A549 (cell line): ENCODE measurements around the gene PPM1H. TPM values are rescaled to one million over a fixed set of nuclear protein-coding genes. Genes with fewer than 3 reads are reported as not detected.

Experiments used
- ATAC-seq, 2 experiments: fragments of 200-7000 bp in 1 of 2; fragments of >200 bp in 1 of 2; cut with Nextera tagmentation in 1 of 2; cut with Tn5 transposase in 1 of 2; 3 replicates each; pipeline versions ENCODE4 v1.8.0 to v1.9.1; 2018 to 2020; ENCODE audit warnings: mild to moderate bottlenecking in 1 of 2, moderate library complexity in 1 of 2
- CTCF ChIA-PET: fragments of 300-600 bp; sonication (Branson Sonifier 250); formaldehyde crosslinking; extraction: SDS; loops from one replicate; lab custom pipeline; 2021; ENCODE audit warnings: antibody characterized with exemption, inconsistent platforms; lab: Yijun Ruan, JAX
- POLR2A ChIA-PET: fragments of 350-600 bp; formaldehyde crosslinking; extraction: SDS; loops from one replicate; lab custom pipeline; 2021; ENCODE audit warnings: antibody characterized with exemption, inconsistent platforms; lab: Yijun Ruan, JAX
- DNase-seq, 2 experiments: peaks; one replicate each; pipeline versions ENCODE4 v3.0.0 to v3.0.0-alpha.2; 2011 to 2016; ENCODE audit warnings: low read depth in 1 of 2, low spot score in 1 of 2
- FAIRE-seq: peaks from 2 replicates; lab custom pipeline; 2011; peaks lifted over from hg19 to GRCh38; lab: Jason Lieb, UNC
- H3K27ac ChIP-seq, 2 experiments: fragments of >200 bp; sonication (Bioruptor Twin); formaldehyde crosslinking; 3 replicates each; pipeline ENCODE4 v1.5.1; 2016 to 2017
- H3K4me1 ChIP-seq: fragments of >200 bp; sonication (Bioruptor Twin); formaldehyde crosslinking; 3 replicates; pipeline ENCODE4 v1.6.1; 2016
- H3K4me2 ChIP-seq: fragments of >200 bp; sonication (Bioruptor Twin); formaldehyde crosslinking; 3 replicates; pipeline ENCODE4 v1.6.1; 2016
- H3K4me3 ChIP-seq: fragments of >200 bp; sonication (Bioruptor Twin); formaldehyde crosslinking; 3 replicates; pipeline ENCODE4 v1.5.1; 2016
- H3K9me3 ChIP-seq: fragments of >200 bp; sonication (Bioruptor Twin); formaldehyde crosslinking; 3 replicates; pipeline ENCODE4 v1.6.1; 2016
- ATOH8 ChIP-seq: fragments of 250-450 bp; sonication (Bioruptor Pico); IDR thresholded peaks from 2 replicates; pipeline ENCODE4 v1.5.0; 2020; ENCODE audit warnings: low read depth, mild to moderate bottlenecking, moderate library complexity
- BCL3 ChIP-seq: fragments of >200 bp; sonication (Bioruptor Twin); formaldehyde crosslinking; IDR thresholded peaks from 3 replicates; pipeline ENCODE4 v1.6.1; 2016
- CEBPB ChIP-seq, 2 experiments: fragments of >200 bp in 1 of 2; sonication (Bioruptor Twin) in 1 of 2; formaldehyde crosslinking in 1 of 2; IDR thresholded peaks; 2 replicates each; pipeline ENCODE4 v1.6.1; 2012 to 2016
- CHD4 ChIP-seq: fragments of 200-600 bp; sonication (generic); IDR thresholded peaks from 2 replicates; pipeline ENCODE4 v1.6.1; 2016; ENCODE audit warnings: antibody characterized with exemption, mild to moderate bottlenecking, borderline replicate concordance
- CTCF ChIP-seq: fragments of >200 bp; sonication (Bioruptor Twin); formaldehyde crosslinking; IDR thresholded peaks from 3 replicates; pipeline ENCODE4 v1.5.1; 2016
- ELK1 ChIP-seq: fragments of 150-350 bp; IDR thresholded peaks from 2 replicates; pipeline ENCODE4 v1.6.1; 2014; ENCODE audit warnings: low read depth, mild to moderate bottlenecking, low read length
- ESRRA ChIP-seq: fragments of 150-350 bp; IDR thresholded peaks from 2 replicates; pipeline ENCODE4 v1.6.1; 2014; ENCODE audit warnings: mild to moderate bottlenecking, low read length, borderline replicate concordance
- FOSL2 ChIP-seq, 2 experiments: fragments of 450-650 bp in 1 of 2; fragments of >200 bp in 1 of 2; sonication (Bioruptor Twin) in 1 of 2; formaldehyde crosslinking; IDR thresholded peaks; 2 replicates each; pipeline versions ENCODE4 v1.5.0 to v1.6.1; 2016 to 2020; ENCODE audit warnings: mild to moderate bottlenecking in 1 of 2, moderate library complexity in 1 of 2
- GATA3 ChIP-seq: IDR thresholded peaks from 2 replicates; pipeline ENCODE4 v1.6.1; 2012; ENCODE audit warnings: borderline replicate concordance
- HDAC2 ChIP-seq: fragments of 200-600 bp; sonication (generic); IDR thresholded peaks from 2 replicates; pipeline ENCODE4 v1.6.1; 2016
- HMGXB4 ChIP-seq: fragments of 250-450 bp; sonication (Bioruptor Pico); IDR thresholded peaks from 2 replicates; pipeline ENCODE4 v1.5.0; 2021; ENCODE audit warnings: mild to moderate bottlenecking, moderate library complexity, borderline replicate concordance
- HOXB5 ChIP-seq: fragments of 250-450 bp; sonication (Bioruptor Pico); IDR thresholded peaks from 2 replicates; pipeline ENCODE4 v1.5.0; 2020; ENCODE audit warnings: mild to moderate bottlenecking, moderate library complexity
- JUN ChIP-seq, 2 experiments: fragments of >200 bp; sonication (Bioruptor Twin); formaldehyde crosslinking; IDR thresholded peaks; 2 replicates in 1 of 2; 3 replicates in 1 of 2; pipeline ENCODE4 v1.6.1; 2016 to 2017
- KDM5A ChIP-seq: fragments of 200-600 bp; sonication (generic); IDR thresholded peaks from 2 replicates; pipeline ENCODE4 v1.6.1; 2016; ENCODE audit warnings: antibody characterized with exemption, mild to moderate bottlenecking
- MAFK ChIP-seq: fragments of 450-650 bp; IDR thresholded peaks from 2 replicates; pipeline ENCODE4 v1.6.1; 2014; ENCODE audit not compliant: partially characterized antibody
- MAX ChIP-seq: IDR thresholded peaks from 2 replicates; pipeline ENCODE4 v1.6.1; 2012
- POLR2A ChIP-seq: IDR thresholded peaks from 2 replicates; pipeline ENCODE4 v1.6.1; 2012; ENCODE audit warnings: mild to moderate bottlenecking, low read length
- POLR2AphosphoS2 ChIP-seq: conservative IDR thresholded peaks from 2 replicates; pipeline ENCODE4 v1.6.1; 2012; ENCODE audit warnings: low read length, improper control_type of control experiment, inconsistent platforms
- RARB ChIP-seq: fragments of 250-450 bp; sonication (Bioruptor Pico); IDR thresholded peaks from 2 replicates; pipeline ENCODE4 v1.8.0; 2021; ENCODE audit warnings: mild to moderate bottlenecking, moderate library complexity
- SMC3 ChIP-seq: fragments of >200 bp; sonication (Bioruptor Twin); formaldehyde crosslinking; IDR thresholded peaks from 3 replicates; pipeline ENCODE4 v1.6.1; 2018; ENCODE audit warnings: inconsistent platforms
- TFCP2L1 ChIP-seq: fragments of 250-450 bp; sonication (Bioruptor Pico); IDR thresholded peaks from 2 replicates; pipeline ENCODE4 v1.5.0; 2021; ENCODE audit warnings: mild to moderate bottlenecking
- TP53 ChIP-seq: fragments of 250-450 bp; sonication (Bioruptor Pico); IDR thresholded peaks from 2 replicates; pipeline ENCODE4 v1.5.0; 2021; ENCODE audit warnings: mild to moderate bottlenecking, moderate library complexity
- ZC3H11A ChIP-seq: fragments of 450-650 bp; IDR thresholded peaks from 2 replicates; pipeline ENCODE4 v1.6.1; 2014; ENCODE audit warnings: antibody characterized with exemption, mild to moderate bottlenecking
- ZSCAN20 ChIP-seq: fragments of 250-450 bp; sonication (Bioruptor Pico); IDR thresholded peaks from 2 replicates; pipeline ENCODE4 v1.8.0; 2022; ENCODE audit warnings: mild to moderate bottlenecking, moderate library complexity
- WGBS: methylation state at CpG from one replicate; pipeline ENCODE4 v1.1.6; 2017; ENCODE audit errors: missing lambda C conversion rate; 5-methylcytosine and 5-hydroxymethylcytosine counted together
- polyA plus RNA-seq, 4 experiments: library from polyadenylated mRNA; depleted of rRNA in 3 of 4; stranded (reverse); fragments of >200 nt; fragmentation: RNase III in 1 of 4; extraction: RNeasy Plus Mini Kit Qiagen cat#74134 plus additional on column Dnase treatment in 1 of 4; gene quantifications; 2 replicates in 3 of 4; 3 replicates in 1 of 4; pipeline ENCODE4 v1.2.3, GENCODE V29; 2011 to 2017

The PPM1H gene
- polyA plus RNA-seq, 2 of the 4 experiments (the other 2 are of a cell fraction), result 7.8 TPM

- TF ChIP-seq ZC3H11A (no peak), JUN (IDR thresholded peaks at IDR 0.05) (no peak), BCL3 (no peak), CEBPB (IDR thresholded peaks at IDR 0.05) (no peak), ELK1 (no peak), POLR2AphosphoS2 (no peak), MAFK (no peak), ZSCAN20 (no peak), KDM5A (no peak), ESRRA (no peak), HDAC2 (no peak), ATOH8 (CRISPR knock-in tag) (no peak), SMC3 (no peak), HOXB5 (CRISPR knock-in tag) (no peak)
- no peak for ATAC-seq
- FAIRE-seq, result no peak
- Histone ChIP-seq H3K4me3 (no peak overlapping the region), H3K4me1 (no peaks in the 10 kb centered on the region), H3K4me2 (no peak overlapping the region), H3K27ac (no peak overlapping the region), H3K9me3 (no peaks in the 10 kb centered on the region)
- ChIA-PET POLR2A (no interaction called here), CTCF (interaction anchor here (1.1 kb wide), 1 partner anchor 16 kb away, joined by 3 read pairs; no protein-coding TSS in a partner anchor)
- DNase-seq, result no peak
- 78% methylated on average over 1 of the region's 1 CpG for WGBS
Measured at GRCh38 chr12:62977883-62978282, 42.9 kb upstream of the PPM1H start.

- no peak for TF ChIP-seq HMGXB4 (CRISPR knock-in tag)
- no peak for TF ChIP-seq MAFK
- ATAC-seq (no peak), FAIRE-seq (no peak), DNase-seq (peak in 1 of 2 experiments; percentile 4)
- no peak overlapping the region for H3K4me3 ChIP-seq
- ChIA-PET CTCF (interaction anchor here (1.1 kb wide), 1 partner anchor 16 kb away, joined by 3 read pairs; no protein-coding TSS in a partner anchor), POLR2A (no interaction called here)
- no peaks in the 10 kb centered on the region for H3K9me3 ChIP-seq
- H3K4me1 ChIP-seq, result no peaks in the 10 kb centered on the region
- WGBS, result 58% methylated on average over 5 of the region's 5 CpGs
- H3K27ac ChIP-seq, result no peak overlapping the region
- no peak overlapping the region for H3K4me2 ChIP-seq
Measured at GRCh38 chr12:62977418-62977817, 42.5 kb upstream of the PPM1H start.

GRCh38 chr12:62976110-62976662 lies 41.2 kb upstream of the PPM1H start:
- FAIRE-seq (no peak), ATAC-seq (no peak), DNase-seq (no peak)
- no peak for TF ChIP-seq ESRRA
- TF ChIP-seq RARB (CRISPR knock-in tag), result no peak
- TF ChIP-seq FOSL2 (IDR thresholded peaks at IDR 0.05), result no peak
- no peak for TF ChIP-seq FOSL2 (CRISPR knock-in tag; IDR thresholded peaks at IDR 0.05)
- no peak for TF ChIP-seq CHD4
- no peak for TF ChIP-seq ATOH8 (CRISPR knock-in tag)
- TF ChIP-seq POLR2A, result no peak
- TF ChIP-seq TP53 (CRISPR knock-in tag), result no peak
- TF ChIP-seq GATA3, result no peak
- no peak for TF ChIP-seq ELK1
- no peak for TF ChIP-seq TFCP2L1 (CRISPR knock-in tag)
- TF ChIP-seq MAX, result no peak
- TF ChIP-seq CTCF, result no peak
- no peak for TF ChIP-seq KDM5A
- Histone ChIP-seq H3K4me1 (no peaks in the 10 kb centered on the region), H3K9me3 (no peaks in the 10 kb centered on the region), H3K4me2 (no peak overlapping the region), H3K27ac (no peak overlapping the region), H3K4me3 (no peak overlapping the region)
- POLR2A ChIA-PET, result no interaction called here
- WGBS, result 70% methylated on average over 4 of the region's 4 CpGs
- CTCF ChIA-PET, result no interaction called here
